ENCODE results near the gene IFNLR1. TPM values are rescaled to one million over a fixed set of nuclear protein-coding genes. Genes with fewer than 3 reads are reported as not detected.
A peak's percentile ranks its signal among the peaks of the same experiment; 100 is the strongest.

The IFNLR1 gene
- total and polyA plus RNA-seq, 2 experiments from 2014 or later = 6.4 to 7.5 TPM

- H3K27ac ChIP-seq = no peak overlapping the region
- DNase-seq (ENCODE audit: low spot score) = no peak
Observed at GRCh38 chr1:24204116-24204515, 17.0 kb upstream of the IFNLR1 start.

GRCh38 chr1:24203404-24203803, 16.3 kb upstream of the IFNLR1 start:
- 84% methylated on average over 10 of the region's 10 CpGs for WGBS (ENCODE audit: low lambda C conversion rate, missing lambda C conversion rate)
- TF ChIP-seq EZH2phosphoT487 (IDR thresholded peaks at IDR 0.05; ENCODE audit: low read depth, severe bottlenecking, unreplicated experiment) (no peak), CTCF (IDR thresholded peaks at IDR 0.05; ENCODE audit: poor library complexity) (no peak), EZH2 (IDR thresholded peaks at IDR 0.05; ENCODE audit: borderline replicate concordance) (no peak)
- no peaks in the 10 kb centered on the region for H3K9me3 ChIP-seq (ENCODE audit: low read depth)
- DNase-seq (ENCODE audit: low spot score) = no peak
- H4K20me1 ChIP-seq (ENCODE audit: insufficient read depth, poor library complexity, severe bottlenecking) = no peaks in the 10 kb centered on the region
- H2AFZ ChIP-seq = no peak overlapping the region
- no peaks in the 10 kb centered on the region for H3K4me1 ChIP-seq (ENCODE audit: insufficient read depth)
- H3K79me2 ChIP-seq = no peaks in the 10 kb centered on the region
- no peaks in the 10 kb centered on the region for H3K36me3 ChIP-seq (replicated peaks; ENCODE audit: insufficient read depth, low read depth)
- no peaks in the 10 kb centered on the region for H3K9me2 ChIP-seq (replicated peaks; ENCODE audit: insufficient read depth)
- no peak overlapping the region for H3K27ac ChIP-seq
- no peaks in the 10 kb centered on the region for H3K27me3 ChIP-seq
- no peak overlapping the region for H3K4me2 ChIP-seq
- H3K4me3 ChIP-seq = no peak overlapping the region

More at GRCh38 chr1:24204116-24204515, 17.0 kb upstream of the IFNLR1 start:
- no peak overlapping the region for H3K4me3 ChIP-seq
- WGBS (ENCODE audit: low lambda C conversion rate, missing lambda C conversion rate) = 83% methylated on average over 8 of the region's 8 CpGs
- no peaks in the 10 kb centered on the region for H4K20me1 ChIP-seq (ENCODE audit: insufficient read depth, poor library complexity, severe bottlenecking)
- H3K27me3 ChIP-seq = no peaks in the 10 kb centered on the region
- no peaks in the 10 kb centered on the region for H3K79me2 ChIP-seq
- TF ChIP-seq EZH2 (IDR thresholded peaks at IDR 0.05; ENCODE audit: borderline replicate concordance) (no peak), CTCF (IDR thresholded peaks at IDR 0.05; ENCODE audit: poor library complexity) (no peak), EZH2phosphoT487 (IDR thresholded peaks at IDR 0.05; ENCODE audit: low read depth, severe bottlenecking, unreplicated experiment) (no peak)
- no peaks in the 10 kb centered on the region for H3K4me1 ChIP-seq (ENCODE audit: insufficient read depth)
- H3K36me3 ChIP-seq (replicated peaks; ENCODE audit: insufficient read depth, low read depth) = no peaks in the 10 kb centered on the region
- H3K4me2 ChIP-seq = no peak overlapping the region
- no peaks in the 10 kb centered on the region for H3K9me3 ChIP-seq (ENCODE audit: low read depth)
- no peaks in the 10 kb centered on the region for H3K9me2 ChIP-seq (replicated peaks; ENCODE audit: insufficient read depth)
- H2AFZ ChIP-seq = no peak overlapping the region

GRCh38 chr1:24202987-24203386, 15.9 kb upstream of the IFNLR1 start:
- Histone ChIP-seq H3K4me1 (ENCODE audit: insufficient read depth) (no peaks in the 10 kb centered on the region), H2AFZ (no peak overlapping the region), H3K9me3 (ENCODE audit: low read depth) (no peaks in the 10 kb centered on the region), H3K4me2 (no peak overlapping the region), H3K79me2 (no peaks in the 10 kb centered on the region), H3K9me2 (replicated peaks; ENCODE audit: insufficient read depth) (no peaks in the 10 kb centered on the region), H3K36me3 (replicated peaks; ENCODE audit: insufficient read depth, low read depth) (no peaks in the 10 kb centered on the region), H3K27ac (no peak overlapping the region), H3K4me3 (no peak overlapping the region), H3K27me3 (no peaks in the 10 kb centered on the region), H4K20me1 (ENCODE audit: insufficient read depth, poor library complexity, severe bottlenecking) (no peaks in the 10 kb centered on the region)
- no peak for TF ChIP-seq EZH2phosphoT487 (IDR thresholded peaks at IDR 0.05; ENCODE audit: low read depth, severe bottlenecking, unreplicated experiment)
- TF ChIP-seq EZH2 (IDR thresholded peaks at IDR 0.05; ENCODE audit: borderline replicate concordance) = no peak
- no peak for TF ChIP-seq CTCF (IDR thresholded peaks at IDR 0.05; ENCODE audit: poor library complexity)
- 93% methylated on average over 4 of the region's 4 CpGs for WGBS (ENCODE audit: low lambda C conversion rate, missing lambda C conversion rate)
- DNase-seq (ENCODE audit: low spot score) = no peak

- Histone ChIP-seq H2AFZ (no peak overlapping the region), H3K27me3 (no peaks in the 10 kb centered on the region), H3K4me2 (no peak overlapping the region), H3K9me2 (replicated peaks; ENCODE audit: insufficient read depth) (no peaks in the 10 kb centered on the region), H3K36me3 (replicated peaks; ENCODE audit: insufficient read depth, low read depth) (no peaks in the 10 kb centered on the region), H3K79me2 (no peaks in the 10 kb centered on the region), H3K9me3 (ENCODE audit: low read depth) (no peaks in the 10 kb centered on the region), H3K27ac (peak overlapping the region; percentile 52), H3K4me3 (no peak overlapping the region), H4K20me1 (ENCODE audit: insufficient read depth, poor library complexity, severe bottlenecking) (no peaks in the 10 kb centered on the region), H3K4me1 (ENCODE audit: insufficient read depth) (no peaks in the 10 kb centered on the region)
- no peak for DNase-seq (ENCODE audit: low spot score)
- 92% methylated on average over 9 of the region's 9 CpGs for WGBS (ENCODE audit: low lambda C conversion rate, missing lambda C conversion rate)
- TF ChIP-seq EZH2phosphoT487 (IDR thresholded peaks at IDR 0.05; ENCODE audit: low read depth, severe bottlenecking, unreplicated experiment) (no peak), CTCF (IDR thresholded peaks at IDR 0.05; ENCODE audit: poor library complexity) (no peak), EZH2 (IDR thresholded peaks at IDR 0.05; ENCODE audit: borderline replicate concordance) (no peak)
Observed at GRCh38 chr1:24202556-24202955, 15.5 kb upstream of the IFNLR1 start.
